Neuron (in vitro differentiated cells): ENCODE measurements around the gene ADAM21.
"Not testable (repeated sequence)": the region's sequence is repeated elsewhere in the genome, so short reads cannot be mapped to it uniquely, and the experiment has no call there.

Source experiments
- H2AFZ ChIP-seq: one replicate; pipeline ENCODE4 v1.6.1; 2013; ENCODE audit warnings: low read depth, mild to moderate bottlenecking, inconsistent platforms, low read length, moderate library complexity
- H3K27me3 ChIP-seq: one replicate; pipeline ENCODE4 v1.6.1; 2013; ENCODE audit warnings: low read length; ENCODE audit not compliant: insufficient read depth
- H3K36me3 ChIP-seq: one replicate; pipeline ENCODE4 v1.6.1; 2013; ENCODE audit warnings: low read length; ENCODE audit not compliant: insufficient read depth
- H3K4me1 ChIP-seq: one replicate; pipeline ENCODE4 v1.6.1; 2013; ENCODE audit warnings: low read length; ENCODE audit not compliant: insufficient read depth
- H3K4me3 ChIP-seq: 2 replicates; pipeline ENCODE4 v1.5.1; 2013; ENCODE audit warnings: mild to moderate bottlenecking, low read length, moderate library complexity
- H3K9me3 ChIP-seq: one replicate; pipeline ENCODE4 v1.6.1; 2013; ENCODE audit warnings: low read length

The ADAM21 gene

GRCh38 chr14:70451874-70452273 is at the start of gene ADAM21:
ADAM21 (plus strand) TSS chr14:70452174; CDS start chr14:70457500, 5,326 bp downstream.
- peaks cover 3% of the 10 kb centered on the region for H3K4me1 ChIP-seq
- H2AFZ ChIP-seq = no peak within 1 kb of the TSS
- H3K36me3 ChIP-seq = no peaks in the 10 kb centered on the region
- H3K27me3 ChIP-seq = no peaks in the 10 kb centered on the region
- no peak within 1 kb of the TSS for H3K4me3 ChIP-seq
- H3K9me3 ChIP-seq = no peaks in the 10 kb centered on the region

- not testable (repeated sequence) for H3K9me3 ChIP-seq, H3K4me1 ChIP-seq, H2AFZ ChIP-seq, H3K4me3 ChIP-seq, H3K27me3 ChIP-seq, H3K36me3 ChIP-seq
Measured at GRCh38 chr14:70403335-70403734, 48.6 kb upstream of the ADAM21 start.

- not testable (repeated sequence) for H2AFZ ChIP-seq, H3K4me3 ChIP-seq, H3K9me3 ChIP-seq, H3K4me1 ChIP-seq, H3K27me3 ChIP-seq
- H3K36me3 ChIP-seq = peaks cover 13% of the 10 kb centered on the region
Measured at GRCh38 chr14:70406216-70406615, 45.8 kb upstream of the ADAM21 start.

GRCh38 chr14:70407621-70408020 is 44.4 kb upstream of the ADAM21 start:
- Histone ChIP-seq H3K9me3 (peaks cover 6% of the 10 kb centered on the region), H3K4me3 (no peak overlapping the region), H2AFZ (no peak overlapping the region), H3K4me1 (no peaks in the 10 kb centered on the region), H3K27me3 (no peaks in the 10 kb centered on the region), H3K36me3 (peaks cover 16% of the 10 kb centered on the region)

GRCh38 chr14:70415788-70416187 is 36.2 kb upstream of the ADAM21 start:
- peak overlapping the region; percentile 71 for H3K4me3 ChIP-seq
- peaks cover 15% of the 10 kb centered on the region for H3K36me3 ChIP-seq
- H3K27me3 ChIP-seq = no peaks in the 10 kb centered on the region
- no peak overlapping the region for H2AFZ ChIP-seq
- H3K9me3 ChIP-seq = no peaks in the 10 kb centered on the region
- peaks cover 24% of the 10 kb centered on the region for H3K4me1 ChIP-seq

GRCh38 chr14:70416338-70416724 is 35.6 kb upstream of the ADAM21 start:
- Histone ChIP-seq H2AFZ (peak overlapping the region; percentile 38), H3K9me3 (no peaks in the 10 kb centered on the region), H3K4me1 (peaks cover 24% of the 10 kb centered on the region), H3K4me3 (peak overlapping the region; percentile 71), H3K27me3 (no peaks in the 10 kb centered on the region), H3K36me3 (peaks cover 13% of the 10 kb centered on the region)

- no peaks in the 10 kb centered on the region for H3K27me3 ChIP-seq
- peak within 1 kb of the TSS; percentile 71 for H3K4me3 ChIP-seq
- peak within 1 kb of the TSS; percentile 38 for H2AFZ ChIP-seq
- H3K36me3 ChIP-seq = peaks cover 9% of the 10 kb centered on the region
- no peaks in the 10 kb centered on the region for H3K9me3 ChIP-seq
- H3K4me1 ChIP-seq = peaks cover 24% of the 10 kb centered on the region
Measured at GRCh38 chr14:70416725-70417349, 35.1 kb upstream of the ADAM21 start, which contains the start of gene SYNJ2BP. SYNJ2BP (minus strand) TSS chr14:70417090; CDS start chr14:70416963, 127 bp downstream.

- H3K4me3 ChIP-seq, H2AFZ ChIP-seq, H3K9me3 ChIP-seq, H3K27me3 ChIP-seq, H3K36me3 ChIP-seq: not testable (repeated sequence)
- H3K4me1 ChIP-seq = peaks cover 24% of the 10 kb centered on the region
Measured at GRCh38 chr14:70419270-70419931, 32.6 kb upstream of the ADAM21 start.

- Histone ChIP-seq H3K4me1 (peaks cover 13% of the 10 kb centered on the region), H3K9me3 (peaks cover 4% of the 10 kb centered on the region), H3K4me3 (no peak overlapping the region), H3K36me3 (no peaks in the 10 kb centered on the region), H2AFZ (no peak overlapping the region), H3K27me3 (no peaks in the 10 kb centered on the region)
Measured at GRCh38 chr14:70422538-70422937, 29.4 kb upstream of the ADAM21 start.

GRCh38 chr14:70425354-70425753 is 26.6 kb upstream of the ADAM21 start:
- Histone ChIP-seq H3K9me3 (peaks cover 4% of the 10 kb centered on the region), H2AFZ (no peak overlapping the region), H3K27me3 (no peaks in the 10 kb centered on the region), H3K4me3 (no peak overlapping the region), H3K4me1 (peaks cover 3% of the 10 kb centered on the region), H3K36me3 (no peaks in the 10 kb centered on the region)

GRCh38 chr14:70426555-70426954 is 25.4 kb upstream of the ADAM21 start:
- not testable (repeated sequence) for H3K9me3 ChIP-seq, H3K36me3 ChIP-seq, H3K27me3 ChIP-seq, H3K4me3 ChIP-seq, H2AFZ ChIP-seq, H3K4me1 ChIP-seq

GRCh38 chr14:70436867-70437266 is 15.1 kb upstream of the ADAM21 start:
- peaks cover 7% of the 10 kb centered on the region for H3K9me3 ChIP-seq

GRCh38 chr14:70441641-70442040 is 10.3 kb upstream of the ADAM21 start:
- Histone ChIP-seq H3K27me3 (no peaks in the 10 kb centered on the region), H3K4me1 (no peaks in the 10 kb centered on the region), H3K9me3 (peaks cover 20% of the 10 kb centered on the region), H3K4me3 (no peak overlapping the region), H2AFZ (no peak overlapping the region), H3K36me3 (no peaks in the 10 kb centered on the region)

More at GRCh38 chr14:70436867-70437266, 15.1 kb upstream of the ADAM21 start:
- H3K4me1 ChIP-seq = no peaks in the 10 kb centered on the region
- H3K4me3 ChIP-seq = no peak overlapping the region
- no peak overlapping the region for H2AFZ ChIP-seq
- no peaks in the 10 kb centered on the region for H3K36me3 ChIP-seq
- no peaks in the 10 kb centered on the region for H3K27me3 ChIP-seq
